NCI-H524 treated with DMSO at 0.1 percent for 48 hours (cell line): ENCODE measurements around the gene KNCN.
A peak's percentile ranks its signal among the peaks of the same experiment; 100 is the strongest.

Source experiments
- DNase-seq: peaks from one replicate; lab custom pipeline; 2025; lab: John Stamatoyannopoulos, UW

The KNCN gene

DNA sequence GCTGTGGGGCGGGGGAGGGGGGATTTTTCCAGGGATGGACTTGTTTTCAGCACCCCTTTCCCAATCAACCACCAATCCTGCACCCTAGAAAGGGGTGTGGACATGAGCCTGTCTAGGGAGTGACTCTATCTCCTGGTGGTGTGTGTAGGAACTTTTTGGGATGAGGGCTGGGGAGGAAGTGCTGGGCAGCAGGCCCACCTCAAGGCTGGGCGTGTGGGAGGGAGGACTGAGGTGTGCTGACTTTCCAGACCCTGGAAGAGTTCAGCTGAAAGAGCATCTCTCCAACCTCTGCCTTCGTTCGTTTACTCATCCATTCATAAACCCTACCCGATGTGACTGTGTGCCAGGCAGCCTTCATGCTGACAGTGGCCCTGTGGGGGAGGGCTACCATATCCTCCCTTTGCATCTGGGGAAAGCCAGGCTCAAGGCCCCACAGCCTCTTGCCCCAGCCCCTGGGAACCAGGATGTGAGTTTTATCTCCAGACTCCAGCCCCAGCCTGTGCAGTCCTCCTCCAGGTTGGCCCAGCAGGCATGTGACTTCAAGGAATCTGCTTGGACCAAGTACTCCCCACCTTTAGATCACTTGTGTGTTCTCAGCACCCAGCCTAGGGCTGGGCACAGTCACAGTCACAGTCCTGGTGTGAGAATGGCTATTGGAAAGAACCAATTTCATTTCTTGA lies 6.7 kb downstream of the KNCN start:
- no peak for DNase-seq

- no peak for DNase-seq
These were observed 7.5 kb downstream of the KNCN start for GRCh38 chr1:46543761-46544560.

GRCh38 chr1:46543382-46543760 lies 8.1 kb downstream of the KNCN start:
- DNase-seq, result no peak

GRCh38 chr1:46539972-46540371 lies 11.5 kb downstream of the KNCN start:
- no peak for DNase-seq

DNA sequence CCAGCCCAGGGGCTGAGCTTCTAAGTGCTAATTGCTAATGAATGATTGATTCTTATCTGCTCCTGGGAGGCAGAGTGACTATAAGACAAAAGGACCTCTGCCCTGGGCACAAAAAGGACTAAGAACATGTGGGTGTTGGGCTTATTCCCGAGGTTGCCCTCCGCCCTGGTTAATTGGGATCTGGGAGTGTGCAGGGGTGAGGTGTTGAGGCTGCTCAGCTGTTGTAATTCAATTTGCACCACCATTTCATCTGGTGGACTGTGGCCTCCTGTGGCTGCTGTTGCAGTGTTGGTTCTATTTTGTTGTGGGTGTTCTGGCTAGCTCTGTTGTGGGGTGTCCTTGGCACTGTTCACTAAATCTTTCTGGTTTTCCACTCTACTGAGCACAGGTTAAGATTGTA lies 13.3 kb downstream of the KNCN start:
- DNase-seq, result no peak

- DNase-seq, result no peak
These were observed 13.8 kb downstream of the KNCN start for GRCh38 chr1:46537651-46538050.

DNA sequence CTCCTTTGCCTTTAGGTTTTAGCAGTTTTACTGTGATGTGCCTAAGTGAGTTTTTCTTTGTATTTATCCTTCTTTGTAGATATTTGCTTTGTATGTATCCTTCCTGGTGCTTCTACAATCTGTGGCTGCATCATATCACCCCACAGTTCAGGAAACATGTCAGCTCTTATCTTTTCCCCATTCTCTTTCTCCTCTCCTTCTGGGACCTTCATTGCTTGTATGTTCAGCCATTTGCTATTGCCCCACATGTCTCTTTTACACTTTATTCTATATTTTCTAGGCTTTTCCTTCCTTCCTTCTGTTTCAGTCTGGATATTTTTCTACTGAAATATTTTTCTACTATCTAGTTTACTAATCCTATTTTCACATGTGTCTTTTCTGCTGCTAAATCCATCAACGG lies 14.9 kb downstream of the KNCN start:
- no peak for DNase-seq

- no peak for DNase-seq
These were observed 16.4 kb downstream of the KNCN start for GRCh38 chr1:46535063-46535462.

- DNase-seq, result no peak
These were observed 18.1 kb downstream of the KNCN start for GRCh38 chr1:46533179-46533864.

- no peak for DNase-seq
These were observed 18.8 kb downstream of the KNCN start for GRCh38 chr1:46532498-46533178.

DNA sequence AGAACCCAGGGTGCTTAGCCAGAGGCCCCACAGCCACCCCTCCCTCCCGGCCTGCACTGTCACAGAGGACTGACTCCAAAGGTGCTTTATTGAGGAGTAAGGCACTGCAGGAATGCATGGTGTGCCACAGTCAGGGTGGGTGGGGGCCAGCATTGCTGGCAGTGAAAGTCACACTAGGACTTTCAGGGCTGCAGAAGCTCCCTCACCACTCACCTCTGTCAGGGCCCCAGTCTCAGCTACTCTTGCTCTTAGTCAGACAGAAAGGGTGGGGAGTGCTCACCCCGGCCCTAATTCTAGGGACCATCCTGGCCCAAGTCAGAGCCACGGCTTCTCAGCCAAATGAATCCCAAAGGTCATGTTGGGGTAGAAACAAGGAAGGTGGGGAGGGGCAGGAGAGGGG lies 19.4 kb downstream of the KNCN start:
- DNase-seq, result no peak

DNA sequence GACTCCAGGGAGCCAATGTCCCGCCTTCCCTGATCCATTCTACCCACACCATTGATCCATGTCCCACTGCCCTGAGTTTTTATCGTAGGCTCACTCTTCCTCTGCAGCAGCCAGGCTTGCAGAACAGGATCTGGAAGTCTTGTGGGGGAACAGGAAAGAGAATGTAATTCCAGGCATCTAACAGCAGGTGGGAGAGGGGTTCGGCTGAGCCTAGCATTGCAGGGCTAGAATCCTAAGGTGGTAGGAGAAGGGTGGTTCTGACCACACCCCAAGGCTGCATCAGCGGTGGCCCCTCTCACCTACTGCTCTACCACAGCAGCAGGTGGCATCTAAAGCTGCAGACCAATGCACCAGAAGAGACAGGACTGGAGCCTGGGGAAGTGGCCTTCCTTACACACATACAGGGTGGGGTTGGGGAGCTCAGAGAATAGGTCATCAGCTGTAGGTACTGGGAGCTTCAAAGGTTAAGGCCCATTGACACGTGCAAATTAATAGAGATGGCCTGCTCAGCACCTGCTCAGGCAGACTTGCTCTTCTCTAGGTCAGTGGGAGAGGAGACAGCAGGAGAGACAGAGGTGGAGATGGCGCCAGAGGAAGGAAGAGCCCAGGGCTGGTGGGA lies 20.5 kb downstream of the KNCN start:
- no peak for DNase-seq

DNA sequence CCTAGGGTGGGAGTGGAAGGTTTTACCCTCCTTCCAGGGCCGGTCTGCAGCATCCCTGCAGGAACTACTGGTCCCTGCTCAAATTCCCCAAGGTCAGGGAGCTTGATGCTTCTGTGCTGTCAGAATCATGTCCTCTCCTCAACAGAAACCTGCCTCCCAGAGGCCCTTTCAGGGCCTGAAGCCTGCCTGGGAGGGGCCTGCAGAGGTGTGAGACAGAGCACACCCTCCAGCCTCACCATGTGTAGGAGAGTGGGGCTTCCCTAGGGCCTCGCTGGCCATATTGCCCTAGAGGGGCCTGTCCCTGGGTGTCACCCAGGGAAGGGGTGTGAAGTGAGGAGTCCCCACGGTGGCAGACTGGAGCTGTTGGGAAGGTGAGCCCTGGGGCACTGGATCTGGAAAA lies 21.1 kb downstream of the KNCN start:
- no peak for DNase-seq

GRCh38 chr1:46529031-46529630 lies 22.3 kb downstream of the KNCN start:
- DNase-seq, result peak; percentile 64

GRCh38 chr1:46528297-46528955 lies 23.0 kb downstream of the KNCN start:
- DNase-seq, result peak; percentile 50

DNA sequence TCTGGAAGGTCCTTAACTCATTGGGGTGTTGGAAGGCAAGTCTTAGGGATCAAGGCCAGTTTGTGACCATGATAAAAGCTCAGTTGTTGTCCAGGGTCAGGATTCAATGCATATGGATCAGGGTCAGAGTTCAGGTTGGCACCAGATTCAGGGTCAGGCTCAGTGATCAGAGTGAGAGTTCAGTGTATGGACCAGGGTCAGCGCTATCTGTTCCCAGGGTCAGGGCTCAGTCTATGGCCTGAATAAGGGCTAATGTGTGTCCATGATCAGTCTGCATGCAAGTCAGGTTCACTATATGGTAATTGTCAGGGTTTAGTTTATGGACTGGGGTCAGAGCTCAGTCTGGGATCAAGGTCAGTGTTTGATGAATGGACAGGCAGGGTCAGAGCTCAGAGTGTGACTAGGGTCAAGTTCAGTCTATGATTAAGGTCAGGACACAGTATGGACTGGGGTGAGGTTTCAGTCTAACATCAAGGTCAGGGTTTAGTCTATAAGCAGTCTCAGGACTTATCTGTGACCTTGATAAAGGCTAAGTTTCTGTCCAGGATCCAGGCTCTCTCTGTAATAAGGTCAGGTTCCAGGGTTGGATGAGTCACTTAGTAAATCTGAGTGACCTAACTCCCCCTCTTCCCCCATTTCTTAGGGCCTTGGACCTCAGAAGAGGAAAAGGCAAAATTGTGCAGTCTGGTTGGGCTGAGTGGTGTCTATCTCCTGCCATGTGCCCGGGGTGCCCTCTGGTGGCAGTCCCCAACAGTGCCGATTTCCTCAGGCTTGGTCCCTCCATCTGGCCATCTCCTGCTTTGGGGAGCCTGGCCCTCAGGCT lies 23.8 kb downstream of the KNCN start:
- DNase-seq, result no peak

DNA sequence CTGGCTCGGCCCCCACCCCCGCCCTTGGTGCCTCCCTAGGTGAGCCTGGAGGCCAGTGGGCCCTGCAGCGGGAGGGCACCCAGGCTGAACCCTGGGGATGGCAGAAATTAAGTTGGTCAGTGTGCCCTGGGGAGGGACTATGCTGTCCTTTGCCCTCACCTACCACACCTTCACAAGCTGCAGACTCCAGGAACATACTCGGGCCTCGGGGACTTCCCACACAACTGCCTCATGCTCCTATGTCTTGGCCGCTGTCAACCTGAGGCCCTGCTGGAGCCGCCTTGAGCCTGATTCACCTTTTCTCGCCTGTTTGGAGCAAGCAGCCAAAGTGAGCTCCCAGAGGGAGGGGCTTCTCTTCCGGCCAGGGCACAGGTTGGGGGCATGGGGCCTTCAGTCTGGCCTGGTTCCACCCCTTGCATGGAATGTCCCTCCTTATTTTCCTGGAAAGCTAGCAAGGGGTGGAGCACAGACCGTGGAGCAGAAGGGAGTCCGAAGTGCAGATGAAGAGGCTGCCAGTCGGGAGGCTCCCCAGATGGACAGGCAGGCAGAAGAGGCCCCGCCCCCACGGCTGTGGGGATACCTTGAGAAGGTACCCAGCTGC lies 24.7 kb downstream of the KNCN start:
- no peak for DNase-seq

DNA sequence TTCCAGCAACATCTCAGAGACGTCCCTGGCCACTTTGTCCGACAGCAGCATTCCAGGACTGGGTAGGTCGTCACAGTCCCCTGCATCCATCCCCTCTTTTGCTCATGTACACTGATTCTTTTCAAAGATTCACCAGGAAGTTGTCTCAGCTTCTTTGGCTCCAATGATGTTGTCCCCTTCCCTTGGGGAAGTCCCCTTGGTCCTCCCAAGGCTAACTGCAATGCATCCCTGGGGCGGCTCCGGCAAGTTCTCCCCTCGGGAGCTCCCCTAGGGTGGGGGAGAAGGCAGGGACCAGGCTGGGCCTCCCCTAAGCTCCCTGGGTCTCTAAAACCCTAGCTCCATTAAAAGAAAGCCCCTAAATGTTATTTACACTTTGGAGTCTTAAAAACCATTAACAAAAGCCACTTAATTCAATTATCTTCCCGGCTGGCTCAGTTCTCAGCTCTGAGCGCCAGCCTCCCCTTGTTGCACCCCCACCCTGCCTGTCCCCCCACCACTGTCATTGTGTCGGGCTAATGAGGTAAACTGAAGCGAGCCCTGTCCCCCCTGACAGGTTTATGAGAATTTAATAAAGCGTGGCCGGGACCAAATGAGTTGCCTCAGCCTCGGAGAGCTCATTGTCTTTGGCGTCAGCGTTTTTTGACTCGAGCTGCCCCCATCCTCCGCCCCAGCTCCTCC lies 25.3 kb downstream of the KNCN start:
- no peak for DNase-seq
